Effector memory CD8-positive, alpha-beta T cell (primary cell): ENCODE measurements around the gene IFI6.
"Not testable (repeated sequence)": the region's sequence is repeated elsewhere in the genome, so short reads cannot be mapped to it uniquely, and the experiment has no call there.

Experiments used
- ATAC-seq: fragments of 150-1000 bp; cut with Tn5 transposase; replicated peaks from 2 replicates; pipeline ENCODE4 v1.10.0; 2021; ENCODE audit warnings: mild to moderate bottlenecking, moderate library complexity
- DNase-seq, 3 experiments: peaks; one replicate each; pipeline ENCODE4 v3.0.0; 2021
- H3K27ac Mint-ChIP-seq, 2 donors: one replicate each; pipeline ENCODE4 v1.8.0; 2022; ENCODE audit warnings: mild to moderate bottlenecking in 2 of 2, mixed read lengths in 2 of 2, moderate library complexity in 2 of 2
- H3K27me3 Mint-ChIP-seq, 2 donors: one replicate each; pipeline ENCODE4 v1.8.0; 2022; ENCODE audit warnings: mixed read lengths in 2 of 2
- H3K36me3 Mint-ChIP-seq: one replicate; pipeline ENCODE4 v1.8.0; 2022; ENCODE audit warnings: mild to moderate bottlenecking, moderate library complexity, mixed read lengths; ENCODE audit not compliant: insufficient read depth
- H3K4me1 Mint-ChIP-seq, 2 donors: one replicate each; pipeline ENCODE4 v1.8.0; 2022; ENCODE audit warnings: low read depth in 2 of 2, mixed read lengths in 2 of 2
- H3K4me3 Mint-ChIP-seq, 2 donors: one replicate each; pipeline ENCODE4 v1.8.0; 2022; ENCODE audit warnings: mild to moderate bottlenecking in 2 of 2, mixed read lengths in 2 of 2, moderate library complexity in 2 of 2
- H3K9me3 Mint-ChIP-seq, 2 donors: one replicate each; pipeline ENCODE4 v1.8.0; 2022; ENCODE audit warnings: mixed read lengths in 2 of 2

Gene IFI6

DNA sequence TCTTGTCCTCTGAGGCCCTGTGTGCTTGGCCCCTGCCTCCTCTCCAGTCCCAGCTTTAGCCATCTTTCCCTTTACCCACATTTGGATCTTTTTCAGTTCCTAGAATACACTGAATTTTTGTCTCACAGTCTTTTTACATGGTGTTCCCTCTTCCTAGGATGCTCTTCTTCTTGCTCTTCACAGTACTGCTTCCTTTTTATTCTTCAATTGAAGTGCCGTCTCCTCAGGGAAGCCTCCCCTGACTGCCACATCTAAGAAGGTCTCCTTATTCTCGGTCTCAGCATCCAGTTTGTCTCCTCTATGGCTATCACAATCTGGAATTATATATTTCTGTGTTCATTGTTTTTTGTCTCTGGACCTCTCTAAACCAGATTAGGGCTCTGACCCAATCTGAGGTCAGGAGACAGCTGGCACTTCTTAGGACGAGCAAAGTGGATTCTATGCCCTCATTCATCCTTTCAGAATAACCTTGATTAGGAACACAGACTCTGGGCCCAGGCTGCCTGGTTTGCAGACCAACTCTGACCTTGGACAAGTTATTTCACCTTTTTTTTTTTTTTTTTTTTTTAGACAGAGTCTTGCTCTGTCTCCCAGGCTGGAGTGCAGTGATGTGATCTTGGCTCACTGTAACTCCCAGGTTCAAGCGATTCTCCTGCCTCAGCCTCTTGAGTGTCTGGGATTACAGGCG, 33.8 kb downstream of the IFI6 start:
- ATAC-seq (no peak), DNase-seq (no peak)
- Mint-ChIP-seq H3K4me1 (peaks cover 26 to 28% of the 10 kb centered on the region in 2 donors), H3K4me3 (no peak overlapping the region), H3K36me3 (peaks cover 18% of the 10 kb centered on the region), H3K9me3 (no peaks in the 10 kb centered on the region), H3K27ac (peak overlapping the region in 1 of 2 donors; percentile 30), H3K27me3 (no peaks in the 10 kb centered on the region)

DNA sequence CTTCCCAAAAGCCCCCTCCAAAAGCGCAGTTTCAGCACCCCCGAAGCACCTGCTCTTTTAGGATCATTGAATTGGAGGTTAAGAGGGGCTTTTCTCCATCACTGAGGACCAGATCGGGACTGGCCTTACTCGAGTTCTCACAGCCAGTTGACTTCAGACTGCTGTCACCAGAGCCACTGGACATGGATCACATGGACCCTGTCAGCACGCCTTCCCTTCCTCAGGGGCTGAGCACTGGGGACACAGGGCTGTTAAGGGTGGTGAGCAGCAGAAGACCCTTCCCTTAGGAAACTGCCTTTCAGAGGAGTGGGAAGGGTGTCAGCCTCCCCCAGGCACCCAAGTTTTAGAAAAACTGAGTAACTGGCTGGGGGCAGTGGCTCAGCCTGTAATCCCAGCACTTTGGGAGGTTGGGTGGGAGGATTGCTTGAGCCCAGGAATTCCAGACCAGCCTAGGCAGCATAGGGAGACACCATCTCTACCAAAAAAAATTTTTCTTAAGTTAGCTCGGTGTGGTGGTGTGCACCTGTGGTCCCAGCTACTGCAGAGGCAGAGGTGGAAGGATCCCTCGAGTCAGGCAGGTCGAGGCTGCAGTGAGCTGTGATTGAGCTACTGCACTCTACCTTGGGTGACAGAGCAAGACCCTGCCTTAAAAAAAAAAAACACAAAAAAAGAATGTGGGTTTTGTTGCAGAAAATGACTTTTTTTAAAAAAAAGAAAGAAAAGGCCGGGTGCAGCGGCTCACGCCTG, 36.4 kb downstream of the IFI6 start:
- DNase-seq: no peak
- peak overlapping the region; percentile 51 to 53 for H3K4me3 Mint-ChIP-seq
- H3K36me3 Mint-ChIP-seq: peaks cover 21% of the 10 kb centered on the region
- H3K27ac Mint-ChIP-seq: peak overlapping the region; percentile 79 to 95
- no peak for ATAC-seq
- H3K27me3 Mint-ChIP-seq: no peaks in the 10 kb centered on the region
- no peaks in the 10 kb centered on the region for H3K9me3 Mint-ChIP-seq
- peaks cover 51 to 53% of the 10 kb centered on the region in 2 donors for H3K4me1 Mint-ChIP-seq

DNA sequence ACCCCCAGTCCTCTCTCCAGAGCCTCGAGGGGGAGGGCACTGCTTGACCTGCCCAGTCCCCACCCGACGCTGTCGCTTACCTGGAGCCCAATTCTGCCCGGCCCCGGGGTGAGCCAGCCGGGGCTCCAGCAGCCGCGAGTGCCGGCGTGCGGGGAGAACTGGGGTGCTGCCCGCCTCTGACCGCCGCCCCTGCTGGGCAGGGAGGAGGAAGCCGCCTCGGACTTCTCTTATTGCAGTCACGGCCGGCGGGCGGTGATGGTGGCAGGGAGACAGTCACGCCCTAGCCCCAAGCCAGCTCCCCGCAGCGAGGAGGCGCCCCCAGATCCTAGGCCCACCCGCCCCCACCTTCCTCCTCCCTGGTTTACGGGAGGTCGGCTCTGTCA, 37.0 kb downstream of the IFI6 start, which contains the start of gene FGR:
FGR (minus strand) TSS at position 201 of the 383 bp plus-strand sequence. CDS start 11,269 bp downstream, outside the sequence.
- no peaks in the 10 kb centered on the region for H3K9me3 Mint-ChIP-seq
- peaks cover 51 to 53% of the 10 kb centered on the region in 2 donors for H3K4me1 Mint-ChIP-seq
- H3K27ac Mint-ChIP-seq: peak within 1 kb of the TSS; percentile 87 to 95
- peak within 1 kb of the TSS; percentile 78 to 79 for H3K4me3 Mint-ChIP-seq
- DNase-seq: no peak
- H3K27me3 Mint-ChIP-seq: no peaks in the 10 kb centered on the region
- no peak for ATAC-seq
- peaks cover 21% of the 10 kb centered on the region for H3K36me3 Mint-ChIP-seq

DNA sequence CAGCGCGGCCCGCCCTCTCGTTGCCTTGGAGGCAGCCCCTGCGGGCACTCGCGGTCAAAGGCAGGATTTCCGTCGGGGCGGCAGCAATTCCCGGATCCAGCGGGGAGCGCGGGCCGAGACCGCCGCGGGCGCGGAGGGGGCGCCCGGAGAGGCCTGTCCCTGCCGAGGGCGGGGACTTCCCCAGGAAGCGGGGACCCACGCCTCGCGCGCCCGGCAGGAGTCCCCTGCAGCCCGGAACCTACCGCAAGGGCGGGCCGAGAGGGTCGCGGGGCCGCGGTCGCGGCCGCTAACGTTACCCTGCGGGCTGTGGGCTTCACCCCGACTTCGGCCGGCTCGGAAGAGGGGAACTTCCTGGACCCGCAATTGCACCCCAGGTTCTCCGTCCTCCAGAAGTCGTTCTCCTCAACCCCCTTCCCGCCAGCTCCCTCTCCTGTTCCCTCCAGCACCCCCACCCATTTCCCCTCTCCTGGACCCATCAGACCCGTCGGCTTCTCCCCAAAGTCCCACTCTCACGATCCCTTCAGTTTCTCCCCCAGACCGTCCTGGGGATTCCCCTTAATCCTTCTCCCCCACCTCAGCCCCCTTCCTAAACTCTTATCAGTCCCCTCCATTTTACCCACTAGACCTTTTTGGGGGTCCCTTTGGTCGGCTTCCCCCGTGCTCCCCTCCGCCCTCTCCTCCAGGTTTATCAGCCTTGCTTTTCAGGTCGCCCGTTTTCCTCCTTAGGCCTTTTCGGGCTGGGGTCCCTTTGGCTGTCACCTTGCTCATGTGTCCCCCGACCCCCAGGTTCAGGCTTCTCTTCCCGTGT, 37.6 kb downstream of the IFI6 start:
- DNase-seq: peak in 1 of 3 experiments; percentile 48
- H3K27me3 Mint-ChIP-seq: no peaks in the 10 kb centered on the region
- no peaks in the 10 kb centered on the region for H3K9me3 Mint-ChIP-seq
- H3K4me1 Mint-ChIP-seq: peaks cover 51 to 57% of the 10 kb centered on the region in 2 donors
- peaks cover 21% of the 10 kb centered on the region for H3K36me3 Mint-ChIP-seq
- ATAC-seq: peak; percentile 67
- H3K4me3 Mint-ChIP-seq: peak overlapping the region; percentile 78 to 79
- H3K27ac Mint-ChIP-seq: peak overlapping the region; percentile 87 to 95

DNA sequence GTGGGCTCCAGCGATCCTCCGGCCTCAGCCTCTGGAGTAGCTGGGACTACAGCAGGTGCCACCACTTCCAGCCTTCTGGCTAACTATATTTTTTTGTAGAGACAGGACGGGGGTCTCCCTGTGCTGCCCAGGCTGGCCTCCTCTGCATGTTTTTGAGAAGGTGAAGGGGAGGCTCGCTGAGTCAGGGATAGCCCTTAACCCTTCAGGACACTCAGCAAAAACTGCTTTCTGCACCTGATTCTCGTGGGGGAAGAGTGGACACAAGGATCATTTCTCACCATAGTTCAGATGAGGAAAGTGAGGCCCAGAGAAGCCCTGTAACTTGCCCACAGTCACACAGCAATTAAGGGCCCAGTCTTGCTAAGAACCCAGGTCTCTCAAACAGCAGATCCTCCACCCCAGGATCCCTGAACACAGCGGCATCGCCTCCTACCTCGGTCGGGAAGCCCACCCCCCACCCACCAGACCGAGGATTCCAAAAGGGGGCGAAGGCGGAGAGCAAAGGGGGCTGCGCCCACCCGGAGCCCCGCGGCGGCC, 38.3 kb downstream of the IFI6 start:
- ATAC-seq: no peak
- Mint-ChIP-seq H3K9me3 (no peaks in the 10 kb centered on the region), H3K36me3 (peaks cover 21% of the 10 kb centered on the region), H3K27me3 (no peaks in the 10 kb centered on the region), H3K4me1 (peaks cover 55 to 60% of the 10 kb centered on the region in 2 donors), H3K4me3 (peak overlapping the region; percentile 64 to 78), H3K27ac (peak overlapping the region; percentile 91 to 95)
- no peak for DNase-seq

DNA sequence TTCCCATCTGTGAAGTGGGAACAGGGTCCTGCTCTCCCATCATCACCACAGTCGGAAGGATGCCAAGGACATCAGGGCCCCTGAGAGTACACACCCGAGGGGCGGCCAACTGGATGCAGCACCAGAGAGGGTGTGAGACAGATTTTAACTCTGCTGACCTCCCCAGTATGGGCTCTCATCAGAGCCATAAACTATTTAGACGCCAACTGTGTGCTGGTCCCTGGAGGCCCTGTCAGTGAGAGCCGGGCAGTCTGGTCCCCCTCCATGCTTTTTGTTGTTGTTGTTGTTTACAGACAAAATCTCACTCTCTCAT, 38.7 kb downstream of the IFI6 start:
- no peak for ATAC-seq
- no peaks in the 10 kb centered on the region for H3K27me3 Mint-ChIP-seq
- peaks cover 57 to 63% of the 10 kb centered on the region in 2 donors for H3K4me1 Mint-ChIP-seq
- H3K9me3 Mint-ChIP-seq: no peaks in the 10 kb centered on the region
- peak overlapping the region; percentile 91 to 95 for H3K27ac Mint-ChIP-seq
- peak overlapping the region; percentile 64 to 78 for H3K4me3 Mint-ChIP-seq
- no peak for DNase-seq
- peaks cover 21% of the 10 kb centered on the region for H3K36me3 Mint-ChIP-seq

DNA sequence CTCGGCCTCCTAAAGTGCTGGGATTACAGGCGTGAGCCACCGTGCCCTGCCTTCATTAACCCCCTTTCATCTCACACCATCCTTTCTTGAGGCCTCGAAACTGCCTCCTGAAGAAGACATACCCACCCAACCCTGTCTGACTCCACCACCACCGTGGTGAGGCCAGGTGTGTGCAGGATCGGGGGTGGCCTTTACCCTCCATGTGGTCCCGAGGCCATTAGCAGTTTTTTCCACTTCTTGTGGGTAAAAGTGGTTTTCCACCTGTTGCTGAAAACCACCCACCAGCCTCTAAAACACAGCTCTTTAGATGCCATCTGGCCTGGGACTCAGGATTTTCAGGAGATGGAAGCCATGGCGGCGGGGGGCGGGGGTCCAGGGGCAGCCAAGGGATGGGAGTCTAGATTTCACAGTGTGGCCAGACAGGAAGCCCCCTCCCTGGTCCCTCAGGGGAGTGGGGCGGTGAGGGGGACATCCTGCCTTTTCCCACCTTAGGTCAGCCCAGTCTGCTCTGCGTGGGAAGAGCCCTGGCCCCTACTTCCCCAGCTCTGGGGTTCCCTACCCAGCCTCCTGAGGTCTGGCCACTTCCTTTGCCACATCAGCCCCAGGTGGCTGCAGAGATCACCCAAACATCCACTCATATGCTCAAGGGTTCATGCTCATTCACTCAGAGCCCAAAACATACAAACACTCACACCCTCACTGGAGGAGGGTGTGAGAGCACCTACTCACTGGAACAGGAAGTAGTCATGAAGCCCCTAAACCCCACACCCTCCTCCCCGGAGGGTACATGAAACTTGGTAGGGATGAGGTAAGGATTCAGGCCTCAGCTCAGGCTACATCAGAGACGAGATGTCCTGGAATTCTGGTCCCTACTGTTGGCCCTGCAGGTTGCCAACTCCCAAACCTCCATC, 39.4 kb downstream of the IFI6 start:
- peak overlapping the region; percentile 64 to 78 for H3K4me3 Mint-ChIP-seq
- H3K4me1 Mint-ChIP-seq: peaks cover 57 to 58% of the 10 kb centered on the region in 2 donors
- ATAC-seq: peak; percentile 54
- H3K27ac Mint-ChIP-seq: peak overlapping the region; percentile 91 to 95
- H3K27me3 Mint-ChIP-seq: no peaks in the 10 kb centered on the region
- H3K36me3 Mint-ChIP-seq: peaks cover 21% of the 10 kb centered on the region
- no peak for DNase-seq
- H3K9me3 Mint-ChIP-seq: no peaks in the 10 kb centered on the region

DNA sequence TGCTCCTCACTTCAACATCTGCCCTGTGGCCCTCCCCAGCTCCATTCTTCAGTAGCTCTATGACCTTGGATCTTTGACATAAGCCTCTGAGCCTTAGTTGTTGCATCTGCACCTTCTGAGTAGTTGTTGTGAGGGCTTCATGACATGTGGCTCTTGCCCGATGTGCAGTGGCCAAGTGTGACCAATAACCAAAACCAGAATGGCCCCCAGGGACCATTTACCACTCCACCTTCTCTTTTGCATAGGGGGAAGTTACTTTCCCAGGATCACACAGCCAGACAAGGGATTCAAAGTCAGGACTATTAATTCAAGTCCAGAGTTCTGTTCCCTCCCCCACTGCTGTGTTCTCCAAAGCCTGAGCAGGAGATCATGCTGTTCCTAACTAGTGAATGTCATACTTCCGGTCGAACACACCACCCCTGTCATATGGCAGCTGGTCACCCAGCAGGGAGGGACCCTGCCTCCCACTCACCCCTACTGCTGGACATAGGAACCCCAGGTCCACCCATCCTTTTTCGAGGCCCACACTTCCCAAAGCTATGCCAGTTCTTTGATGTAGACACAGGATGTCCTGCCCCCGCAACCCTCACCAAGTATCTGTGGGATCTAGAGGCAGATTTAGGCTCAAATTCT, 41.0 kb downstream of the IFI6 start:
- Mint-ChIP-seq H3K9me3 (no peaks in the 10 kb centered on the region), H3K27me3 (no peaks in the 10 kb centered on the region), H3K4me1 (peaks cover 61 to 65% of the 10 kb centered on the region in 2 donors), H3K27ac (peak overlapping the region; percentile 91 to 95), H3K4me3 (peak overlapping the region in 1 of 2 donors; percentile 64), H3K36me3 (peaks cover 14% of the 10 kb centered on the region)
- DNase-seq: no peak
- no peak for ATAC-seq

DNA sequence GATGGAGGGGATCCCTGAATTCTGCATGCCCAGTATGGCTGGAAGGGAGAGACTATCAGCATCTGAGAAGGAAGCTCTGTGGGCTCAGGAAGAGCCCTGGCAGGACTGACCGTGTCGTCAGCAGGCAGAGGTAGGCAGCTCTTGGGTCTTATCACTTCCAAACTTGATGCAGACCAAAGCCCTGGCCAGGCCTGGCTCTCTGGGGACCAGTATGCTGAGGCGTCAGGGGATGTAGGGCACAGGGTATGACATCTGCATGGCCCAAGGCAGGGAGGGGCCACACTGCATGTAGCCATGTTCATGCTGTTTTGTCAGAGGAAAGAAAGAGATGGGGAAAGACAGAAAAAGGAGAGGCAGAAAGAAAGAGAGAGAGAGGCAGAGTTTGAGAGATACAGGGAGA, 43.3 kb downstream of the IFI6 start:
- H3K27me3 Mint-ChIP-seq: no peaks in the 10 kb centered on the region

DNA sequence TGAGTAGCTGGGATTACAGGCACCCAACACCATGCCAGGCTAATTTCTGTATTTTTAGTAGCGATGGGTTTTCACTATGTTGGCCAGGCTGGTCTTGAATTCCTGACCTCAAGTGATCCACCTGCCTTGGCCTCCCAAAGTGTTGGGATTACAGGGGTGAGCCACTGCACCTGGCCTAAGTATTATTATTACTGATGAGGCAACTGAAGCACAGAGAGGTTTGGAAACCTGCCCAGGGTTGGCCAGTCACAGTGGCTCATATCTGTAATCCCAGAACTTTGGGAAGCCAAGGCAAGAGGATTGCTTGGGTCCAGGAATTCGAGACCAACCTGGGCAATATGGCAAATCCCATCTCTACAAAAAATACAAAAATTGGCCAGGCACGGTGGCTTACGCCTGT, 44.3 kb downstream of the IFI6 start:
- not testable (repeated sequence) for H3K9me3 Mint-ChIP-seq, H3K27me3 Mint-ChIP-seq, DNase-seq, ATAC-seq, H3K27ac Mint-ChIP-seq
- Mint-ChIP-seq H3K4me3 (peak overlapping the region in 1 of 2 donors; percentile 6), H3K36me3 (peaks cover 13% of the 10 kb centered on the region), H3K4me1 (peaks cover 51 to 57% of the 10 kb centered on the region in 2 donors)

More for the DNA sequence above, 43.3 kb downstream of the IFI6 start:
- peaks cover 54 to 60% of the 10 kb centered on the region in 2 donors for H3K4me1 Mint-ChIP-seq
- DNase-seq: no peak
- H3K27ac Mint-ChIP-seq: peak overlapping the region; percentile 6 to 66
- peak overlapping the region; percentile 3 to 6 for H3K4me3 Mint-ChIP-seq
- no peaks in the 10 kb centered on the region for H3K9me3 Mint-ChIP-seq
- peaks cover 6% of the 10 kb centered on the region for H3K36me3 Mint-ChIP-seq
- ATAC-seq: no peak

DNA sequence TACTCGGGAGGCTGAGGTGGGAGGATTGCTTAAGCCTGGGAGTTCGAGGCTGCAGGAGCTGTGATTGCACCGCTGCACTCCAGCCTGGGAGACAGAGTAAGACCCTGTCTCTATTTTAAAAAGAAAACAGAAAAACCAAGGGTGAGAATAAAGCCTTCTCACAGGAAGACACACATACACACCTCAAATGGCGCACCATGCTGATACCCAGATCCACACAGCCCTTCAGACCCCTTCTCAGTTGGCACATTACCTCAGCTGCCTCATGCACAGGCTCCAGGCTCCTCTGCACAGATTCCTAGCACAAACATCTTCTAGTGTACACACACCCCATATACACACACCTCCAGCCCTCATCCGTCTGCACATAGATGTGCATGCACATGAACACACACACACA, 44.9 kb downstream of the IFI6 start:
- no peak overlapping the region for H3K27ac Mint-ChIP-seq
- H3K27me3 Mint-ChIP-seq: no peaks in the 10 kb centered on the region
- peaks cover 45 to 50% of the 10 kb centered on the region in 2 donors for H3K4me1 Mint-ChIP-seq
- no peak for DNase-seq
- no peaks in the 10 kb centered on the region for H3K9me3 Mint-ChIP-seq
- peaks cover 12% of the 10 kb centered on the region for H3K36me3 Mint-ChIP-seq
- H3K4me3 Mint-ChIP-seq: no peak overlapping the region
- ATAC-seq: peak; percentile 46
